ENCODE results near the gene ABCD1. TPM values are rescaled to one million over a fixed set of nuclear protein-coding genes. Genes with fewer than 3 reads are reported as not detected.

The ABCD1 gene
- polyA plus RNA-seq, 4 donors = 7.8 to 9.8 (median 8.8) TPM

DNA sequence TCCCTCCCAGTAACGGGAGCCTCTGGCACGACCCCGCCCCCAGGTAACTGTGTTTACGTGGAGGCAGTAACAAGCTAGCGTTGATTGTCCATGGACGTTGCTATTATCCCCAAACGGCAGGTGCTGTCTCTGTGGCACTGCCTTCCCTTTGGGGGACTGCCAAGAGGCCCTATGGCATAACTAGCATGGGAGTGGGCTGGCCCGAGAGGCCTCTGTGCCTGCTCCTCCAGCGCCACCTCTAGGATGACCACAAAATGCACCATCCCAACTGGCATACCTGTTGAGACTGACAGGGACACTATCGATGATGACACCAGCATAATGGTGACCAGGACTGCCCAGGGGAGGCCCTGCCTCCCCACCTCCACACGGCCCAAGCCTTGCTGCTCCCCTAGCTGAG, 57.7 kb downstream of the ABCD1 start:
- DNase-seq (ENCODE audit: low read depth in 4 of 4, low spot score in 2 of 4) = no peak

DNA sequence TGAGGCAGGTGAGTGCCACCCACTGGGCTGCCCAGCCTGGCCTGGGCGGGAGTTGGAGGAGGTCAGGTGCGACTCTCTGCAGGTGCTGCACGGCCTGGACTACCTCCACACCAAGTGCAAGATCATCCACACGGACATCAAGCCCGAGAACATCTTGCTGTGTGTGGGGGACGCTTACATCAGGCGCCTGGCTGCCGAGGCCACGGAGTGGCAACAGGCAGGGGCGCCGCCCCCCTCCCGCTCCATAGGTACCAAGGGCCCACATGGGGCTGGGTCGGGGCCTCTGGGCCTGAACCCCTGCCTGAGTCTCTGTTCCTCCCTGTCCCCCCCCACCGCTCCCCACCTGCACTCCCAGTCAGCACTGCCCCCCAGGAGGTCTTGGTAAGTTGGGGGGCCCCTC, 58.2 kb downstream of the ABCD1 start:
- no peak for DNase-seq (ENCODE audit: low read depth in 4 of 4, low spot score in 2 of 4)

DNA sequence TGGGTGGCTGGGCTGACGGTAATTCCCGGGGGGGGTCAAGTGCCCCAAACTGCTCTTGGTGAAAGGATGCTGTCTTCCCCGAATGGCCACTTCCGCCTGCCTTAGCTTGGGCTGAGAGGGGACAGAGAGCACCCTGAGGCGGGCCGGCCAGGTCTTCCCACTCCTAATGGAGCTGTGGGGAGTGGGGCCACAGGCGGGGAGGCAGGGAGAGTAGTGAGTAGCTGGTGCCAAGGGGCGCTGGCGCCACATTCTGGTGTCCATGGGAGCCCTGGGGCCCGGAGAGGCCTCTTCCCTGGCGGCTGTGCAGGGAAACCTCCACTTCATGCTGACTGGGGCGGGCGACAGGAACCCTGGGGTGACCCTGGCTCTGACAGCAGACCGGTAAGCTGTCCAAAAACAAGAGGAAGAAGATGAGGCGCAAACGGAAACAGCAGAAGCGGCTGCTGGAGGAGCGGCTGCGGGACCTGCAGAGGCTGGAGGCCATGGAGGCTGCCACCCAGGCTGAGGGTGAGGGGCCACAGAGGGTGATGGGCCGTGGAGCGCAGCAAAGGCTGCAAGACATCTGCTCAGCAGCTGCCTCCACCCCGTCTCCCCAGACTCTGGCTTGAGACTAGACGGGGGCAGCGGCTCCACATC, 58.8 kb downstream of the ABCD1 start:
- no peak for DNase-seq (ENCODE audit: low read depth in 4 of 4, low spot score in 2 of 4)

DNA sequence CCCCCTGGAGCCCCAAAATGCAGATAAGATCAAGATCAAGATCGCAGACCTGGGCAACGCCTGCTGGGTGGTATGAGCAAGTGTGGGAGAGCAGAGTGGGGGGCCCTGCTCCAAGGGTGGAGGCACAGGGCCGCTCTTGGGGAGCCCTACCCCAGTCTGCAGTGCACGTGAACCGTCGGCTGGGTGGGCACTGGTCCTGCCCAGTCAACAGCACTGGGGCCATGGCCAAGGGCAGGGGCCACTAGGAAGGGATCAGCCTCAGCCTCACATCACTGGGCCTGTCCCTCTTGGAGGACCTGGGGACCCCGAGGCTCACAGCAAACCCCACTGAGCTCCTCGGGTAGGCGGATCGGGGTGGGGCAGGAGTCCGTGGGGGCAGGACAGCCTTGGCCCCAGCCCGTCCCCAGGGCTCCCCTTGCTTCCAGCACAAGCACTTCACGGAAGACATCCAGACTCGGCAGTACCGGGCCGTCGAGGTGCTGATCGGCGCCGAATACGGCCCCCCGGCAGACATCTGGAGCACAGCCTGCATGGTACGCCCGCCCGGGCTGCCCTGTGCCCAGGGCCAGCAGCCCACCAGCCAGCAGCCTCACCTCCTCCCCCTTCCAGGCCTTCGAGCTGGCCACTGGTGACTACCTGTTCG, 59.8 kb downstream of the ABCD1 start:
- DNase-seq (ENCODE audit: low read depth in 4 of 4, low spot score in 2 of 4) = no peak

DNA sequence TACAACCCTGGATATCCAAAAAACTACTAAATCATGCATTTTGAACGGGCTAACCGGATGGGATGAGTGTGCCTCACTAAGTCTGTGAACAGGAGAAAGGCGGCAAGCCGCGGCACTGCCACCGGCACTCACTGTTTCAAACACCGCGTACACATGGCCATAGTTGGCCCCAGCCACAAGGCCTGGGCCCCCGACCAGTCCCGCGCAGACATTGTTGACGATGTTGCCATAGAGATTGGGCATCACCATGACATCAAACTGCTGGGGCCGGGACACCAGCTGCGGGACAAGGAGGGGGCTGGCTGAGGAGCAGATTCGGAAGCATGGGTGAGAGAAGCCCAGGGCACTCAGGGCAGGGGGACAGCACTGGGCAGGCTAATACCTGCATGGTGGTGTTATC, 62.0 kb downstream of the ABCD1 start:
- no peak for DNase-seq (ENCODE audit: low read depth in 4 of 4, low spot score in 2 of 4)

DNA sequence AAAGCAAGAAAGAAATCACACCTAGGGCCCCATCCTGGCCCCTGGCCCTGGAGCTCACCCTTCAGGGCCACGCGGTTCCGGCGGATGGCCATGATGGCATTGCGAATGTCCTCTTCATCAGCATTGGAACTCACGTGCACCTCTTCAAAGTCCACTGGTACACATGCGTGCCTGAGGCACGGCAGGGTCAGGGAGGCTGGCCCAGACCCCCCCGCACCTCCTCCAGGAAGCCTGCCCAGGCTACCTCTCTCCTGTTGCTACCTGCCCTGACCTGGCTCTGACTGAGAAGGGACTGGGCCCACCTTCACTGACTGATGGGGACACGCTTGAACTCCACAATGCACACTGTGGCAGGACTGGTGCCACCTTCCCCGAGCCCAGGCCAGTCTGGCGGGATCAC, 65.0 kb downstream of the ABCD1 start:
- no peak for DNase-seq (ENCODE audit: low read depth in 4 of 4, low spot score in 2 of 4)

DNA sequence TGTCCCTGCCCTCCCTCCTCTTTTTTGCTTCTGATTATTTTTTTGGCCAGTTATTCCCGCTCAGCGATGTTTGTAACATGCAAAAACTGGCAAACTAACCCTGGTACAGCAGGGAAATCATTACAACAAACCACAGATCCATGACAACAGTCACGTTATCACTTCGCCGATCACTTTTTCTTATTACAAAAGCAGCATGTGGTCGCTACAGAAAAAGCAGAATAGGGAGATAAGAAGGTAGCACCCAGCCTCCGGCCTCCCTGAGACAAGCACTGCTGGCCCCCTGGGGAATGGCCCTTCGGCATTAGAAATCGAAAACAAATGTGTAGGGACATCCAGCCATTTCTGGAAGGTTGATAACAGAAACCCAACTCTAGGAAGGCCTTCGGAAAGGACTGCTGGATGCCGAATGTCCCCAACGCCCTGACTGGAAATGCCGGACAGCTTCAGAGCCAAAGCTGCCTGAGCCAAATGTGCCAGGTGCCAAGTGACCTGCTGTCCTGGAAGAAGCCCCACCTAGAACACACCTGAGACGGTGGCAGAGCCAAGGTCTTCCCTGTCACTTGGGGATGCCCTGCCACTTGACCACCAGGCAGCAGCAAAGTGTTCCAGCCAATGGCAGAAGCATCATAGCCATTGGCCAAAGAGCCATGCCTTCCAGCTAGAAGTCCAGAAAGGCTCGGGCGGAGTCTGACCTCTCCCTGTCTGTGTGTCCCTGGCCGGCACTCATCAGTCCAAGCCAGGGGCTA, 66.6 kb downstream of the ABCD1 start:
- DNase-seq (ENCODE audit: low read depth in 4 of 4, low spot score in 2 of 4) = no peak

DNA sequence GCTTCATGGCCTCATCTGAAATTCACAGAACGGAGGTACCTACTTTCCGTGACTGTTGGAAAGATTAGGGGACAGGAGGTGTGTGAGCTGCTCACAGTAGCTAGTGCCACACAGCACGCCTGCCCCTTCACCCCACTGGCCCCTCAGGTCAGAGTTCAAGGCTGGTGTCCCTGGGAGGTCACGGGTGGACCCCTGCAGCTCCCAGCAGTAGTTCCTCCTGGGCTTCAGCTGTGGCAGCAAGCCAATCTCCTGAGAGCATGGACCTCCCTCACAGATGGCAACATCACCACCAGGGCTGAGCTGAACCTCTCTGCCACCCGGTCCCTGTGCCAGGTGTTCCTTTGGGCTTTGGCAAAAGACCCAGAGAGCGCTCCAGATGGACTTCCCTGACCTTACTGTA, 67.7 kb downstream of the ABCD1 start:
- no peak for DNase-seq (ENCODE audit: low read depth in 4 of 4, low spot score in 2 of 4)

DNA sequence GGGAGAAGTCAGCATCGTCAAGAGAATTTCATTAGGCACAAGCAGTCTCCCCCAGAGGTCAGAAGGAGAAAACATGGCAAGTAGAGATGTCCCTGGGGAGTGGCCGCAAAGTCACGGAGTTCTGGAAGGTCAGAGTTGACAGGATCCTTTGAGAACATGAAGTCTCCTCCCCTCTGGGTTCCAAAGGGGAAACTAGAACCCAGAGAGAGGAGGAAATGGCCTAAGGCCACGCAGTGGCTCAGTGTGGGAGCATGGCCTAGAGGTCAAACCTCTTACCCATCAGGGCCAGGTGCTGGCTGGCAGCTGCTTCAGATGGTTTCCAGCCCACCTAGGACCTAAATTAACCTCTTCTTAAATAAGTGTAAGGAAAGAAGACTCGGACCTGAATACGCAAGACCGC, 68.6 kb downstream of the ABCD1 start:
- DNase-seq (ENCODE audit: low read depth in 4 of 4, low spot score in 2 of 4) = no peak

Other genes with a start within 250 kb of the ABCD1 start
- 100 to 1,000 TPM; 170 to 201 (median 195) TPM for gene BGN, start 229.9 kb upstream of the ABCD1 start, polyA plus RNA-seq (ENCODE audit: insufficient read length in 4 of 4)
- gene ATP2B3, start 207.2 kb upstream of the ABCD1 start, polyA plus RNA-seq (ENCODE audit: insufficient read length in 4 of 4) = under 1 TPM; 0.17 to 0.35 (median 0.33) TPM
- gene CCNQ, start 125.7 kb upstream of the ABCD1 start, polyA plus RNA-seq (ENCODE audit: insufficient read length in 4 of 4) = 10 to 100 TPM; 15.4 to 24.1 (median 19.0) TPM
- 10 to 100 TPM; 53.6 to 63.9 (median 57.1) TPM for gene DUSP9, start 77.7 kb upstream of the ABCD1 start, polyA plus RNA-seq (ENCODE audit: insufficient read length in 4 of 4)
- gene PNCK, start 51.0 kb upstream of the ABCD1 start, polyA plus RNA-seq (ENCODE audit: insufficient read length in 4 of 4) = 10 to 100 TPM in 2 of 4 donors, 1 to 10 TPM in 2; 6.5 to 13.3 (median 8.9) TPM
- gene SLC6A8, start 36.9 kb upstream of the ABCD1 start, polyA plus RNA-seq (ENCODE audit: insufficient read length in 4 of 4) = 10 to 100 TPM; 44.6 to 65.3 (median 54.8) TPM
- gene BCAP31, start 469 bp upstream of the ABCD1 start, polyA plus RNA-seq (ENCODE audit: insufficient read length in 4 of 4) = 100 to 1,000 TPM; 181 to 197 (median 188) TPM
- gene PLXNB3, start 39.4 kb downstream of the ABCD1 start, polyA plus RNA-seq (ENCODE audit: insufficient read length in 4 of 4) = 1 to 10 TPM; 1.3 to 2.1 (median 1.7) TPM
- 1 to 10 TPM; 1.3 to 2.5 (median 1.7) TPM for gene SRPK3, start 56.2 kb downstream of the ABCD1 start, polyA plus RNA-seq (ENCODE audit: insufficient read length in 4 of 4)
- 10 to 100 TPM; 84.2 to 97.6 (median 87.5) TPM for gene IDH3G, start 69.5 kb downstream of the ABCD1 start, polyA plus RNA-seq (ENCODE audit: insufficient read length in 4 of 4)
- gene SSR4, start 69.8 kb downstream of the ABCD1 start, polyA plus RNA-seq (ENCODE audit: insufficient read length in 4 of 4) = 100 to 1,000 TPM; 145 to 197 (median 152) TPM
- gene PDZD4, start 105.7 kb downstream of the ABCD1 start, polyA plus RNA-seq (ENCODE audit: insufficient read length in 4 of 4) = 10 to 100 TPM in 2 of 4 donors, 1 to 10 TPM in 2; 7.7 to 11.5 (median 10.1) TPM
- gene L1CAM, start 161.3 kb downstream of the ABCD1 start, polyA plus RNA-seq (ENCODE audit: insufficient read length in 4 of 4) = 10 to 100 TPM; 44.5 to 68.5 (median 54.5) TPM
- gene AVPR2, start 179.8 kb downstream of the ABCD1 start, polyA plus RNA-seq (ENCODE audit: insufficient read length in 4 of 4) = 1 to 10 TPM; 1.1 to 4.7 (median 3.3) TPM
- gene ARHGAP4, start 201.4 kb downstream of the ABCD1 start, polyA plus RNA-seq (ENCODE audit: insufficient read length in 4 of 4) = 10 to 100 TPM; 19.0 to 48.5 (median 36.0) TPM
- gene NAA10, start 210.2 kb downstream of the ABCD1 start, polyA plus RNA-seq (ENCODE audit: insufficient read length in 4 of 4) = 10 to 100 TPM; 50.5 to 80.7 (median 76.8) TPM
- gene RENBP, start 219.8 kb downstream of the ABCD1 start, polyA plus RNA-seq (ENCODE audit: insufficient read length in 4 of 4) = 10 to 100 TPM; 19.4 to 24.3 (median 21.5) TPM
- gene HCFC1, start 247.0 kb downstream of the ABCD1 start, polyA plus RNA-seq (ENCODE audit: insufficient read length in 4 of 4) = 10 to 100 TPM; 31.9 to 59.3 (median 45.1) TPM
- 10 to 100 TPM in 1 of 4 donors, 1 to 10 TPM in 3; 5.9 to 10.9 (median 8.0) TPM for gene TMEM187, start 247.9 kb downstream of the ABCD1 start, polyA plus RNA-seq (ENCODE audit: insufficient read length in 4 of 4)

Measured in left renal cortex interstitium (tissue), 4 donors.